Left lung (tissue), 10 donors: ENCODE data around the gene PDE4D. TPM values are rescaled to one million over a fixed set of nuclear protein-coding genes. Genes with fewer than 3 reads are reported as not detected.
"Not testable (repeated sequence)": the region's sequence is repeated elsewhere in the genome, so short reads cannot be mapped to it uniquely, and the experiment has no call there.

Experiments
- ATAC-seq: fragments of 200-7000 bp; cut with Tn5 transposase; one replicate; pipeline ENCODE4 v1.9.1; 2020; ENCODE audit warnings: moderate library complexity
- DNase-seq, 4 donors: peaks; one replicate each; pipeline ENCODE4 v3.0.0-alpha.2; 2013 to 2020
- H3K27ac ChIP-seq, 2 donors: fragments of 200-600 bp; sonication (generic) in 1 of 2; one replicate each; pipeline versions ENCODE4 v1.5.0 to v1.8.0; 2020 to 2021
- H3K27me3 ChIP-seq, 2 donors: fragments of 200-600 bp; sonication (generic) in 1 of 2; one replicate each; pipeline versions ENCODE4 v1.5.0 to v1.8.0; 2020 to 2021
- H3K36me3 ChIP-seq, 2 donors: fragments of 200-600 bp; sonication (generic) in 1 of 2; one replicate each; pipeline versions ENCODE4 v1.5.0 to v1.8.0; 2020 to 2021
- H3K4me1 ChIP-seq, 2 donors: fragments of 200-600 bp; one replicate each; pipeline ENCODE4 v1.8.0; 2021
- H3K4me3 ChIP-seq, 2 donors: fragments of 200-600 bp; sonication (generic) in 1 of 2; one replicate each; pipeline versions ENCODE4 v1.5.0 to v1.8.0; 2020 to 2021; ENCODE audit warnings: mild to moderate bottlenecking in 1 of 2
- H3K9me3 ChIP-seq, 2 donors: fragments of 200-600 bp; sonication (generic) in 1 of 2; one replicate each; pipeline versions ENCODE4 v1.5.0 to v1.8.0; 2020 to 2021
- CTCF ChIP-seq, 2 donors: fragments of 200-600 bp; sonication (generic) in 1 of 2; IDR thresholded peaks; one replicate each; pipeline versions ENCODE4 v1.5.0 to v1.8.0; 2021; ENCODE audit warnings: antibody characterized with exemption in 2 of 2
- intact Hi-C, 2 donors: fragments of 100-400 bp; cut with DNase I; formaldehyde crosslinking; loops; one replicate each; pipeline versions ENCODE4 v1.11.2 to v1.14.2; 2022
- polyA plus RNA-seq, 6 donors: library from polyadenylated mRNA; unstranded; fragments of 120-200 nt; gene quantifications; one replicate each; pipeline ENCODE4 v1.2.1, GENCODE V29; 2013; ENCODE audit not compliant: insufficient read length in 6 of 6
- total RNA-seq, 2 donors: library from RNA; stranded (reverse); fragmentation: NEBNext Ultra II Directional; extraction: Animal tissue kit (Norgen Biotek cat#: 25700); gene quantifications; one replicate each; pipeline ENCODE4 v1.2.1, GENCODE V29; 2021
- donor health status: DM: no; HTN: yes; CAD: no.
- donor health status: DM: no; HTN: no; CAD: no.

Gene PDE4D
- total and polyA plus RNA-seq, 8 donors, result 21.4 to 57.1 (median 25.4) TPM

- no peak for TF ChIP-seq CTCF (IDR thresholded peaks at IDR 0.05)
- Histone ChIP-seq H3K27me3 (no peaks in the 10 kb centered on the region), H3K4me3 (no peak overlapping the region), H3K4me1 (no peaks in the 10 kb centered on the region), H3K36me3 (no peaks in the 10 kb centered on the region), H3K27ac (no peak overlapping the region), H3K9me3 (no peaks in the 10 kb centered on the region)
- ATAC-seq (no peak), DNase-seq (no peak)
- intact Hi-C loops, result no loop called here
Measured at GRCh38 chr5:59464969-59465368, 428.6 kb downstream of the PDE4D start.

- H3K9me3 ChIP-seq, H3K27ac ChIP-seq, ATAC-seq, H3K4me3 ChIP-seq, H3K4me1 ChIP-seq, DNase-seq, H3K36me3 ChIP-seq, H3K27me3 ChIP-seq, intact Hi-C loops: not testable (repeated sequence)
Measured at GRCh38 chr5:59463618-59464166, 429.8 kb downstream of the PDE4D start.

- DNase-seq, result no peak
- Histone ChIP-seq H3K9me3 (no peaks in the 10 kb centered on the region), H3K36me3 (no peaks in the 10 kb centered on the region), H3K4me1 (no peaks in the 10 kb centered on the region), H3K27me3 (no peaks in the 10 kb centered on the region), H3K4me3 (no peak overlapping the region), H3K27ac (no peak overlapping the region)
- no peak for ATAC-seq
- intact Hi-C loops, result no loop called here
- no peak for TF ChIP-seq CTCF (IDR thresholded peaks at IDR 0.05)
Measured at GRCh38 chr5:59462956-59463355, 430.6 kb downstream of the PDE4D start.

- DNase-seq, result no peak
- intact Hi-C loops, result no loop called here
- Histone ChIP-seq H3K4me1 (no peaks in the 10 kb centered on the region), H3K4me3 (no peak overlapping the region), H3K36me3 (no peaks in the 10 kb centered on the region), H3K9me3 (no peaks in the 10 kb centered on the region), H3K27ac (no peak overlapping the region), H3K27me3 (no peaks in the 10 kb centered on the region)
- ATAC-seq, result peak; percentile 32
- no peak for TF ChIP-seq CTCF (IDR thresholded peaks at IDR 0.05)
Measured at GRCh38 chr5:59460368-59461153, 433.0 kb downstream of the PDE4D start.

- H3K27me3 ChIP-seq, result no peaks in the 10 kb centered on the region
- H3K9me3 ChIP-seq, result no peaks in the 10 kb centered on the region
- H3K4me1 ChIP-seq, result no peaks in the 10 kb centered on the region
- intact Hi-C loops, result no loop called here
- no peak overlapping the region for H3K4me3 ChIP-seq
- DNase-seq (no peak), ATAC-seq (no peak)
- no peak overlapping the region for H3K27ac ChIP-seq
- no peaks in the 10 kb centered on the region for H3K36me3 ChIP-seq
- no peak for TF ChIP-seq CTCF (IDR thresholded peaks at IDR 0.05)
Measured at GRCh38 chr5:59458966-59459729, 434.4 kb downstream of the PDE4D start.
